ENCODE results near the gene MOG.

- TF ChIP-seq POLR2A (IDR thresholded peaks at IDR 0.05) (no peak), CTCF (IDR thresholded peaks at IDR 0.05) (no peak)
Measured at GRCh38 chr6:29663300-29664042, 6.6 kb downstream of the MOG start.
